Fibroblast of mammary gland (primary cell): ENCODE results near the gene MFSD6L.
A peak's percentile ranks its signal among the peaks of the same experiment; 100 is the strongest.
"Not testable (repeated sequence)": the region's sequence is repeated elsewhere in the genome, so short reads cannot be mapped to it uniquely, and the experiment has no call there.

ENCODE experiments used
- DNase-seq: peaks from one replicate; pipeline ENCODE4 v3.0.0-alpha.2; 2010; ENCODE audit warnings: low read depth
- H3K4me3 ChIP-seq: 2 replicates; pipeline ENCODE4 v1.5.1; 2011; ENCODE audit warnings: low read depth, mild to moderate bottlenecking, low read length, moderate library complexity; ENCODE audit not compliant: control insufficient read depth
- TF ChIP-seq, protein P1 (sequence below): conservative IDR thresholded peaks from 2 replicates; pipeline ENCODE4 v1.5.1; 2011; ENCODE audit warnings: low read depth, low read length, inconsistent platforms; ENCODE audit not compliant: control insufficient read depth, insufficient read depth

MFSD6L gene

DNA sequence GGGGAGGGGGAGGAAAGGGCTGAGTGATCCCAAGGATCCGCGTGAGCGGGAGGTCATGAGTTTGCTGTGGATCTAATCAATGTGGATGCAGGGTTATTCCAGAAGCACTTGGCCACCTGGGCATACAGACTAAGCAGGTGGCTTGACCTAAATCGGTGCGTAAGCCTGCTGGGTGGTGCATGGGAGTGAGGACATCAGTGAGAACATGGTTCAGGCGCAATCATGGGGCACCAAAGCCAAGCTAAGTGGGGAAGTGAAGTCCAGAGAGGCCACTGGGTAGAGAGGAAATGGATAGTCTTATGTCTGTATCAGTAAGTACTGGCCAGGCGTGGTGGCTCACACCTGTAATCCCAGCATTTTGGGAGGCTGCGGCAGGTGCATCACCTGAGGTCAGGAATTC, 18.9 kb upstream of the MFSD6L start:
- no peak for DNase-seq
- TF ChIP-seq, protein P1, sequence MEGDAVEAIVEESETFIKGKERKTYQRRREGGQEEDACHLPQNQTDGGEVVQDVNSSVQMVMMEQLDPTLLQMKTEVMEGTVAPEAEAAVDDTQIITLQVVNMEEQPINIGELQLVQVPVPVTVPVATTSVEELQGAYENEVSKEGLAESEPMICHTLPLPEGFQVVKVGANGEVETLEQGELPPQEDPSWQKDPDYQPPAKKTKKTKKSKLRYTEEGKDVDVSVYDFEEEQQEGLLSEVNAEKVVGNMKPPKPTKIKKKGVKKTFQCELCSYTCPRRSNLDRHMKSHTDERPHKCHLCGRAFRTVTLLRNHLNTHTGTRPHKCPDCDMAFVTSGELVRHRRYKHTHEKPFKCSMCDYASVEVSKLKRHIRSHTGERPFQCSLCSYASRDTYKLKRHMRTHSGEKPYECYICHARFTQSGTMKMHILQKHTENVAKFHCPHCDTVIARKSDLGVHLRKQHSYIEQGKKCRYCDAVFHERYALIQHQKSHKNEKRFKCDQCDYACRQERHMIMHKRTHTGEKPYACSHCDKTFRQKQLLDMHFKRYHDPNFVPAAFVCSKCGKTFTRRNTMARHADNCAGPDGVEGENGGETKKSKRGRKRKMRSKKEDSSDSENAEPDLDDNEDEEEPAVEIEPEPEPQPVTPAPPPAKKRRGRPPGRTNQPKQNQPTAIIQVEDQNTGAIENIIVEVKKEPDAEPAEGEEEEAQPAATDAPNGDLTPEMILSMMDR = no peak
- no peak overlapping the region for H3K4me3 ChIP-seq

DNA sequence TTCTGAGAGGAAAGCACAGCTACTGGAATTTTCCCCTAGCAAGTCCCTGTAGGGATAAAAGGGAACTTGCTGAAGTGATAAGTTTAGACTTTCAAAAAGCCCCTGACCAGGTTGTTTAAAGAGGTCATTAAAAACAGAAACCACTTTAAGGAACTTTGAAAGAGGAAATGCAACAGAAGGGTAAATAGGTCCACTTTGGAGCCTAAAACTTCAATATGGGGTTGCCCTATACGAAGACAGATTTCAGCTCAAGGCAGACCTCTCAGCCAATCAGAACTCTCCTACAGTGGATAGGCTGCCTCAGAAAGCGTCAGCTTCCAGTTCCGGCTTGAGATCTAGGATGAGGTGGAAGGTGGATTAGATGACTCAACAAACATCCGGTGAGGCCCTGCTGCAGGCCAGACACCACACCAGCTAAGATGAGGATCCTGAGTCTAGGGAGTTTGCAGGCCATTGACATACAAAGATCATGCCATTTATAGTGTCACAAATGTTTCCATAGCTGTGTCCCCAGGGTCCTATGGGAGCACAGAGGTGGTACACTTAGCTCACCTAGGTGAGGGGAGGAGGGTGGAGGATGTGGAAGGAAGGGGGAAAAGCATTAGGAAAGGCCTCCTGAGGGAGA, 7.9 kb upstream of the MFSD6L start:
- H3K4me3 ChIP-seq = no peak overlapping the region
- peak; percentile 6 for DNase-seq
- TF ChIP-seq, protein P1 = no peak

DNA sequence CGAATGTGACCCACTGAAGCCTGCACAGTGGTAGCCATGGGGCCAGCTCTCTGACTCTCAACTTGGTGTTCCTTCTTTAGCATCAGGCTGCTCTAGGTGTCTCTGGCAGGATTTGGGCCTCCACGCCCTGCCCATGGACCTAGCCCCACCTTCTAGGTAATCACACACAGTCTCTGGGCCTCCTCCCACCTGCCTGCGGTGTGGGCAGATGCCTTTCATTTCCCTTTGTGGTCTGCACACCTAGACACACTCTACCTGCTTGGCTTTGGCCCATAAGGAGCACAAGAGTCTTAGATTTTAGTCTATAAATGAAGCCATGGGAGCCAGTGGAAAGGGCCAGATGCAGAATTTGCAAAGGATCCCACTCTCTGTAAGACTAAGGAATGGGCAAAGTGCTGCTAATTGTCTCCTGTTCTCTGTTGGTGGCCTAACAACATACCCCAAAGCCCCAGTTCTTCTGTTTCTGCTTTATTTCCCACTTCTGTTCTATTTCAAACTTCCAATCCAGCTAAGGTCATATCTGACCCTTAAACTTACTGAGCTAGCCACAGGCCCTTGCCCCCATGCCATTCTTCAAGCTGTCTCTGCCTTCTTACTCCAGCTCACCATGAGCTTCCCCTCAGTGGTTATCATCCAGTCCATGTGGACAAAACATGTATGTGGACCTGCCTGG, 7.2 kb upstream of the MFSD6L start:
- no peak overlapping the region for H3K4me3 ChIP-seq
- TF ChIP-seq, protein P1 = no peak
- DNase-seq = no peak

DNA sequence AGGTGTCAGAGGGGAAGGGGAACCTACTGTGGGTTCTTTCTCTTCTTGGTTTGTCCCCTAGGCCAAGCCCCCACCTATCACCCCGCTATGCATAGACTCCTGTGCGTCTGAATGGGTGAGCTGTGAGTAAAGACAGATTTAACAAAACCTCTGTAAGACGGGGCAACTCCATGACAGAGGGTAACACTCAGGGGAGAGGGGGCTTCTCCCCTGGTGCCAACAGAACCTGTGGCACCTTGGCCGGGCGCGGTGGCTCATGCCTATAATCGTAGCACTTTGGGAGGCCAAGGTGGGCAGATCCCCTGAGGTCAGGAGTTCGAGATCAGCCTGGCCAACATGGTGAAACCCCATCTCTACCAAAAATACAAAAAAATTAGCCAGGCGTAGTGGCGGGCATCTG, 6.2 kb upstream of the MFSD6L start:
- not testable (repeated sequence) for DNase-seq, H3K4me3 ChIP-seq

DNA sequence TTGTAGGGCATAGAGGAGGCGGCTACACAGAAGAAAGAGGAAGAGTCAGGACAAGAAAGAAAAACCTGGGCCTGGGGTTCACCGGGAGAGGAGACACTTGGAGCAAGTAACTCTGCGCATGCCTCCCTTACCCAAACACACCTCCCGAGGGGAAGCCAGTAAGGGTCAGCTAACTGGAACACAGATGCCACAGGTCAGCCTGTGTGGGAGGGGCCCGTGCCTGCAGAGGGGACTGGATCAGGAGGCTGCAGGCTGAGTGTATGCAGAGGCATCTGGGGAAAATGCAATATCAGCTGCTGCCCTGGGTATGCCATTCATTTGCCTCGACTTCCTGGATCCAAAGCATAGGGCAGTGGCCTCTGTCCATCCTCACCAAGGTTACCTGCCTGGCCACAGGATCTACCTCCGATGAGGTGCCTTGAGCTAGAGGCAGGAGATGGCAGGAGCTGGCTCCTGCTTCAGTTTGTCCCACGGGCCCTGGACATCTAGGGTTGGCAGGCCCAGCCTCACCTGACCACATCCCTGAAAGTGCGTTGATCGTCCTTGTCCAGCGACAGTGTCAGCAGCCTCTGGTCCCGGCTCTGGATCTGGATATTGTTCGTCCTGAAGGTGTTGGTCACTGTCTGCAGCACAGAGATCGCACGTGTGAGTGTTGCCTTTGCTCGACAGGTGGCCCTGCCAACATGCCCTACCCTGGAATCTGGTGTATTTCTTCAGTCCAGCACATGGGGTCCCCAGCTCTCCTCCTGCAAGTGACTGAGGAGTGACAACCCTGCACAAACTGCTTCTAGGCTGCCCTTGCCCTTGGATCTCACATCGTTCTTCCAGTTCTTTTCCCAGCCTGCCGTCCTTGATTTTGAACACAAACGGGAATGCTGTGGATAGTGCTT, 4.6 kb upstream of the MFSD6L start:
- DNase-seq = no peak
- TF ChIP-seq, protein P1 = no peak
- H3K4me3 ChIP-seq = no peak overlapping the region

DNA sequence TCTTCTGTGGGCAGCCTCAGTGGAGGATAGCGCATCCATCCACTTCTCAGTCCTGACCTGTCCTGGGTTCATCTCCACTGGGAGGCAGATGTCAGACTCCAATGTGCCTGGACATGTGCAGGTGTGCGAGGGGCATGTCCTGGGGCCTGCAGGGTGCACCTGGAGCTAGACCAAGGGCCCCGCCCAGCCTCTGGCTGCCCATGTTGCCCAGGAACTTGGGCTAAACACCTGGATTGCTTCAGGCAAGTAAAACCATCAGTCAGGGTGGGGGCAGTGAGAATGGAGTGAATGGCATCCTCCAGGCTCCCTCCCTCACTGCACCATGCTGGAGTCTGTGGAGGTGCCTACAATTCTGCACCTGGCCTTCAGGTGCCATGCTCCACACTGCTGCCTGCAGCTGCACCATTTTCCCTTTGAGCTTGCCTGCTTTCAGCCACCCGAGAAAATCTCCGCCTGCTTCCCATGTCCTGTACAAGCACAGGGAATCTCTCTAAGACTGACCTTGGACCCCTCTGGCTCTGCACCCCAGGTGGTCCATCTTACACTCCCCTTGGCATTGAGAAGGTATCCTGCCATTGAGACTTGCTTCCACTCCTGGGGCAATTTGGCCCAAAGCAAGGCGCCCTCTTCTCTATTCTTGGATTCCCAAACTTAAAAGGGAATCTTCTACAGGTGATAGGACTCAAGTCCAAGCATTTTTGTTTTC, 2.1 kb upstream of the MFSD6L start:
- H3K4me3 ChIP-seq = no peak overlapping the region
- TF ChIP-seq, protein P1 = no peak
- no peak for DNase-seq

DNA sequence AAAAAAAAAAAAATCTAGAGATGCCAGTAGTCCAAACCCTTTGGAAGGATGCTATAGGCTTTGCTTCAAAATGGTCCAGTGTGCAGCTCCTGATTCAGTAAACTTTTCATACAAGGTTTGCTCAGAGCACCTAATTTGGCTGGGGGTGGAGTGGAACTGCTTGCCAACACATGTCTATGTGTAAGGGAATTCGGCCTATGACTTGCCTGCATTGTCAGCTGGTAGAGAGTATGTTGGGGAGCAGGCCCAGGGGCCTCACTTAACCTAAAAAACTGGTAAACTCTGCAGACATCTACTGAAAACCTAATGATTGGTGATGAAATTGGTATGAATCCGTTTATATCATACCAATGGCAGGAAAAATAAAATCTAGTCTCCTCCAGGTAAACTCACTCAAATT, 1.5 kb upstream of the MFSD6L start:
- H3K4me3 ChIP-seq = no peak overlapping the region
- TF ChIP-seq, protein P1 = no peak
- no peak for DNase-seq
